Left lobe of liver (tissue), 2 donors: ENCODE data around the gene CUX1. TPM values are rescaled to one million over a fixed set of nuclear protein-coding genes. Genes with fewer than 3 reads are reported as not detected.
A peak's percentile ranks its signal among the peaks of the same experiment; 100 is the strongest.

Experiments
- ATAC-seq: fragments of 200-7000 bp; cut with Tn5 transposase; one replicate; pipeline ENCODE4 v1.9.1; 2020; ENCODE audit warnings: mild to moderate bottlenecking, moderate library complexity
- DNase-seq: peaks from one replicate; pipeline ENCODE4 v3.0.0-alpha.2; 2020; ENCODE audit warnings: low spot score
- total RNA-seq: library from RNA; stranded (reverse); gene quantifications from one replicate; pipeline ENCODE4 v1.2.1, GENCODE V29; 2021
- donor health status: DM: no; HTN: no; CAD: no; lungs with moderate emphysema.
- donor health status: DM: no; HTN: yes; CAD: no.

CUX1 gene
- total RNA-seq, 1 donor from 2014 or later: 42.0 TPM

GRCh38 chr7:102079140-102080018 is 262.0 kb downstream of the CUX1 start:
- ATAC-seq (no peak), DNase-seq (no peak)

- ATAC-seq (no peak), DNase-seq (no peak)
Observed at GRCh38 chr7:102080019-102080433, 262.6 kb downstream of the CUX1 start.

DNA sequence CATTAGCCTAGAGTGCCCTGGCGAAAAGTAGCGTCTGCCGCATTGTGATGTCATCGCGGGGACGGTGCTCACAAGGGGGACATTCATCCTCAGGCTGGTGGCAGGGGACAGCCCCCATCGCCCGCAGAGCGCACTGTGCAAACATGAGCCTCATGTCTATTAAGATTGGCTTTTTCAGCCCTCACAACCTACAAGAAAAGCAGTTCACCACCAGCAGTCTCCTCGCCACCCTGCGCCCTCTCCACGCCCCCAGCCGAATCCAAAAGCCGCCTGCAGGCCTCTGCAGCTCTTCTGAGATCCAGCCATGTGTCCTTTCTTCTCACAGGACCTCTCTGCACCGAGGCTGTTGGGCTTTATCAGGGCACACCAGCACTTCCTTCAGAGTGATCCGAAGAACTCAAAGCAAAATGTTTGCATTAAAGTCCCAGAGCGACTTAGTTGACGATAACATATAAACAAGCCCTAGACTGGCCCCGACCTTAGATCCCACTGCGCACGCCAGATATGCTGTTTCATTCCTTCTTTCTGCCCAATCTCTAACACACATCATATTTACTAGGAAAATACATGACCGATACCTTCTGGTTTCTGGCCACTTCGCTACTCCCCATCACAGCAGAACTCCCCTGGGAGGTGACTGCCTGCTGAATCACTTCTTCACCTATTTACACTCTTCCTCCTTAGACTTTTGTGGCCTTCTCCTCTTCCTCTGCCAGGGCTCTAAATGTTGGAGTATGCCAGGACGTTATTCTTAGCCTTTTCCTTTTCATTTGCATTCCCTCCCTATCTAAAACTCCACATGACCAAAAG is 263.2 kb downstream of the CUX1 start:
- no peak for ATAC-seq
- no peak for DNase-seq

DNA sequence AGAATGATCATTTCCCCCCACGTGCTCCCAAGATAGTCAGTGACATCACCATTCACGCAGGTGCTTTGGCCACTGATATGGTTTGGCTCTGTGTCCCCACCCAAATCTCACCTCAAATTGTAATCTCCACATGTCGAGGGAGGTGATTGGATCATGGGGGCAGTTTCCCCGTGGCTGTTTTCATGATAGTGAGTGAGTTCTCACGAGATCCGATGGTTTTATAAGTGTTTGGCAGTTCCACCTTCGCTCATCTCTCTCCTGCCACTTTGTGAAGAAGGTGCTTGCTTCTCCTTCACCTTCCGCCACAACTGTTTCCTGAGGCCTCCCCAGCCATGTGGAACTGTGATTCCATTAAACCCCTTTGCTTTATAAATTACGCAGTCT is 263.8 kb downstream of the CUX1 start:
- no peak for ATAC-seq
- DNase-seq: no peak

GRCh38 chr7:102082693-102083368 is 265.4 kb downstream of the CUX1 start:
- ATAC-seq (no peak), DNase-seq (no peak)

DNA sequence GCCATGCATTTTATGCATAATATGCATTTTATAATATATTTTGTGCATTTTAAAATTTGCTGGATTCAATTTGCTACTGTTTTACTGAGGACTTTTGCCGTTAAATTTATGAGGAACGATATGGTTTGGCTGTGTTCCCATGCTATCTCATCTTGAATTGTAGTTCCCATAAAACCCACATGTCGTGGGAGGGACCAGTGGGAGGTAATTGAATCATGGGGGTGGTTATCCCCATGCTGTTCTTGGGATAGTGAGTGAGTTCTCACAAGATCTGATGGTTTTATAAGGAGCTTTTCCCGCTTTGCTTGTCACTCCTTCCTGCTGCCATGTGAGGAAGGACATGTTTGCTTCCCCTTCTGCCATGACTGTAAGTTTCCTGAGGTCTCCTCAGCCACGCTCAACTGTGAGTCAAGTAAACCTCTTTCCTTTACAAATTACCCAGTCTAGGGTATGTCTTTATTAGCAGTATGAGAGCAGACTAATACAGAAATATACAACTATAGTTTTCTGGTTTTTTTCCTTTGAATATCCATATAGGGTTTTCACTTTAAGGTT is 267.9 kb downstream of the CUX1 start:
- DNase-seq: no peak
- no peak for ATAC-seq

- peak; percentile 19 for DNase-seq
- ATAC-seq: peak; percentile 42
Observed at GRCh38 chr7:102089175-102090098, 272.0 kb downstream of the CUX1 start.

GRCh38 chr7:102093599-102094315 is 276.3 kb downstream of the CUX1 start:
- ATAC-seq (no peak), DNase-seq (no peak)

GRCh38 chr7:102094316-102094650 is 276.9 kb downstream of the CUX1 start:
- no peak for ATAC-seq
- no peak for DNase-seq

- no peak for ATAC-seq
- no peak for DNase-seq
Observed at GRCh38 chr7:102095321-102096011, 278.0 kb downstream of the CUX1 start.

GRCh38 chr7:102096012-102096332 is 278.5 kb downstream of the CUX1 start:
- DNase-seq (peak; percentile 21), ATAC-seq (no peak)

GRCh38 chr7:102096706-102097427 is 279.4 kb downstream of the CUX1 start:
- DNase-seq: peak; percentile 37
- ATAC-seq: no peak

GRCh38 chr7:102097601-102098161 is 280.3 kb downstream of the CUX1 start:
- ATAC-seq (peak; percentile 39), DNase-seq (peak; percentile 22)

DNA sequence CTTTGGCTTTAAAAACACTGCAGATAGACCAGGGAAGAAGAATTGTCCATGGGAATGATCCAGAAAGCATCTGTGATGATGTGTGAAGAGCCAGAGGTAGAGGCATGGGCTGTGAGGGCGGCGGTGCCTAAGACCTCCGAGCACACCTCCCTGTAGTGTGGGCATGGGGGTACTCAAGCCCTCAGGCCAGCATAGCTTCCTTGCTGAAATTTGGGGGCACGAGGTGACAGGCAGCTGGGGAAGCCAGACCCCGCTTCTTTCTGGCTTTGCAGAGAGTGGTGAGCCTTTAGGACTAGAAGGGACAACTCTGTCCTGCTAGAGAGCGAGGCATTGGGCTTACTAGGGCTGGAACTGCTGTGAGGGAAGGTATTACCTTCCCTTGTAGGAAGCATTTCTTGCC is 281.6 kb downstream of the CUX1 start:
- peak; percentile 26 for DNase-seq
- no peak for ATAC-seq

GRCh38 chr7:102099474-102099873 is 282.0 kb downstream of the CUX1 start:
- DNase-seq (no peak), ATAC-seq (no peak)

DNA sequence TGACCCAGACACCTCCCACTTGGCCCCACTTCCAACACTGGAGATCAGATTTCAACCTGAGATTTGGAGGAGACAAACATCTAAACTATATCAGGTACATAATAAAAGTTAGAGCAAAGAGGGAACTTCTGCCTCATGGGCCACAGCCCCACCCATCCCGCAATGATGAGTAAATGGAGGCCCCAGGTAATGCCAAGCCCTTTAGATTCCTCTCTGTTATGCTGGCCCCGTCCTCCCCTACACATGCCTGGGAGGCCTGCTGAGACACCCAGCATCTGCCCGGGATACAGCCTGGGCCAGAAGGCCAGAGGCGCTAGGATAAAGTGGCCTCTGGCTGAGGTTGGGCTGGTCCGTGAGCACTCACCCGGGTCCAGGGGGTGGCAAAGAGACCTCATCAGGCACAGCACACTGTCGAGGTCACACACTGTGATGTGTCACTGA is 283.7 kb downstream of the CUX1 start:
- DNase-seq: peak; percentile 37
- ATAC-seq: no peak

- ATAC-seq (no peak), DNase-seq (peak; percentile 11)
Observed at GRCh38 chr7:102101926-102102325, 284.5 kb downstream of the CUX1 start.

DNA sequence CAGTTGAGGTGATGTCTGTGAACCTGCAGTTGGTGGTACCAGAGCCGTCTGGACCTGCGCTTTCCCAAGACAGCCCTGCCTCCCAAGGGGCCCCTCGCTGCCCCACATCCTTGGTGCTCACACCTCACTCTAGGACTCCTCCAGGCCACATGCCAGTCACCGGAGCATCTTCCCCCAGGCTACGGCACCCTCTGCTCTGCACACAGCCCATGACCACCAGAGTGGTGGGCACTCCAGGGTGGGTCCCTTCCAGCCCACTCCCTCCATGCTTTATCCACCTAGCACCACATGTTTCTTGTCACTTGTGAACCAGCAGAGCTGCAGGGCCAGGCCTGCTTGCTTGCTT is 285.6 kb downstream of the CUX1 start:
- DNase-seq (no peak), ATAC-seq (no peak)
